Fibroblast of peridontal ligament (primary cell): ENCODE measurements around the gene C19orf81.

Experiments used
- DNase-seq: peaks from one replicate; pipeline ENCODE4 v3.0.0-alpha.2; 2010; ENCODE audit errors: extremely low read depth

C19orf81 gene

GRCh38 chr19:50679177-50680125, 30.2 kb downstream of the C19orf81 start:
- peak; percentile 41 for DNase-seq

- DNase-seq: no peak
Measured at GRCh38 chr19:50686310-50687032, 37.2 kb downstream of the C19orf81 start.

GRCh38 chr19:50688766-50689165, 39.5 kb downstream of the C19orf81 start:
- DNase-seq: no peak

DNA sequence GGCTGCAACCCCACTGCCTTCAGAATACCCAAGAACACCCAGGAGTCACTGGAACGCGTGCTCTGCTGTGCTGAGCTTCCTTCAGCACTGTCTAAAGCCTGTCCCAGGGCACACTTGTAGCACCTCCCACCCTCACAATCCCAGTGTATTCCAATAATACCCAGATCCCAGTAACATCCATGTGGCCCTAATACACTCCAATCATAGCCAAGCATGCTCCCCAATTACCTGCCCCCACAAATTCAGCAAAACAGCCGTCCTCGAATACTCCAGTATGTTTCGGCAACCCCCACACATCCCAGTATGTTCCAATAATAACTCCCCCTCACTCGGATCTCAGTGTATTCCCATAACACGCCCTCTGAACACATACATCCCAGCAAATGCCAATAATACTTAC, 41.2 kb downstream of the C19orf81 start:
- no peak for DNase-seq

DNA sequence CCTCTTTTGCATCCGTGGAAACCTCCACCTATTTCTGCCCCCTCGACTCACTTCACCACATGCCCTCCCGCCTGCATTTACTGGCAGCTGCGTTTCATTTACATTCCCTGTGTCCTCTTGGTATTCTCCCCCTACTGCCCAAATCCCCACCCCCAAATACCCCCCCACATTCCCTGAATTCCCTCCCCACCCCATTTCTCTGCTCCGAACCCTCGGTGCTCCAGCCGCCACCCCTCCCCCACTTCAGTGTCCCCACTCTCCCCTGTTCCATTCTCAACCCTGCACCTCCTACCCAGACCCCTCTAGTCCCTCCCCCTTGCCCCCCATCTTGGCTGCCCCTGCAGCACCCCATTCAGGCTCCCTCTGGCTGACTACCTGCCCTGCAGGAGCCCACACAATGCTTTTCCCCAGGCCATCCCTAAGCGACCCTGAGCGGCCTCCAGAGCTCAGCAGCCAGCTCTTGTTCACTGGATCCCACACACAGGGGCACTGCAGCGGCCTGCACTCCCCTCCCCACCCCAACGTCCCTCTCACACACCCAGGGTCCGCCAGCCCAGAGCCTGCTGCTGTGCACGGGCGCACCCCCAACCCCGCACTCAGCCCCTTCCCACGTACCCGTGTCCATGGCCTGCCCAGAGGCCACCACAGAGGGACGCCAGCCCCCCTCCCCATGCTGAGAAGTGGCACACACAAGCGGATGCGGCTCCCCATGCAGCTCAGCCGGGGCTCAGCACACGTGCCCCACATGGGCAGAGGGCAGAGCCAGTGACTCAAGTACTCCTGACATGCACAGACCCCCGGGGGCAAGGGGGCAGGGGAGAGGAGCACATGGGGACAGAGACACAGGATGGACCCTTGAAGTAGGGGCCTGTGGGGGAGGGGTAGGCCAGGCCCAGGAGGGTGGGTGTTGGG, 44.1 kb downstream of the C19orf81 start:
- no peak for DNase-seq

- no peak for DNase-seq
Measured at GRCh38 chr19:50694815-50695145, 45.5 kb downstream of the C19orf81 start.

DNA sequence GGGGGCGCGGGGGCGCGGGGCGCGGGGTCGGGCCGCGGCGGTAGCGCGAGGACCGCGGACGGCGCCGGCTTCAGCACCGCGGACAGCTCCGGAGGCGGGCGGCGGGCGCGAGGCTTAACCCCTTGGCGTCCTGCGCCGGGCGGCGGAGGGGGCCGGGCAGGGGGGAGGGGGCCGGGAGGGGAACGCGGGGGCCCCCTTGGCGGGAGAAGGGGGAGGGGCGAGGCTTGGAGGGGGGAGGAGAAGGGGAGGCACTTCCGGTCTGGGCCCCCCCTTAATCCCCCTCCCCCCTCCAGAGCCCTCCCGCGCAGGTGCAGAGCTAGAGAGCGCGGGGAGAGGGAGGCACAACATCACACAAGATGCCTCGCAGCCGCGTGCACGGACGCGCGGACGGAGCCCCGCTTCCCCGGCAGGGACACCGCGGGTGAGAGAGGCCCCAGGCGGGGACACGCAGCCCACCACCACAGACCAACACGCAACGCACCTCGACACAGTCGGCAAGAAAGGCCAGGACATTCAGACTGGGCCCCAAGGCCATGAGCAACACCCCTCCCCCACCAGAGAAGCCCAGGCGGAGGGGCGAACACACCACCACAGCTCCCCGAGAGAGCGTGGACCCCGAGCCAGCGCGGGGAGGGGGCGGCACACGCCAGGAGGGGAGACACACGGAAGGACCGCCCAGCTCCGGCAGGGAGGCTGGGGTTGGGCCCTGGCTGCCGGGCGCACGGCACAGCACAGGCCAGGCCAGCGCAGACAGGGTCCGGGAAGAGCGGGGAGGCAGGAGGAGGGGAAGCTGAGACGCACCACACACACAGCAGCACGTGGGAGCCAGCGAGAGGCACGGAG, 46.2 kb downstream of the C19orf81 start:
- DNase-seq: no peak

DNA sequence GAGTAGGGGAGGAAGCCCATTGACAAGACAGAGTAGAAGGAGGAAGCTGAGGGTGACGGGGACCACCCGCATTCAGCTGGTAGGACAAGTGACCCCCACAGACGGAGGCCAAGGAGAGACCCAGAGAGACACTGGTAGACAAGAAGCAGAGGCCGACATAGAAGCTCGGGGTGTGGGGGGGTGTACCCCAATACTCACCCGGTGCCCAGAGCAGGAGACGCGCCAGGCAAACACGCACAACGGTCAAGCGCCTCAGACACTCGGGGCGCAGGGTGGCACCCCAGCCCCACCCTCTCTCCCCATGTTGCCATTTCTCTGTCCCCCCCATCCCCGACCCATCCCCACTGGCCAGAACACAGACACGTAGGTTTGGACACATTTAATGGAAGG, 46.8 kb downstream of the C19orf81 start:
- no peak for DNase-seq

GRCh38 chr19:50697414-50698124, 48.3 kb downstream of the C19orf81 start:
- DNase-seq: no peak

GRCh38 chr19:50701367-50701985, 52.2 kb downstream of the C19orf81 start:
- no peak for DNase-seq

GRCh38 chr19:50702158-50702870, 53.1 kb downstream of the C19orf81 start:
- DNase-seq: no peak

- no peak for DNase-seq
Measured at GRCh38 chr19:50702871-50703829, 53.9 kb downstream of the C19orf81 start.

- no peak for DNase-seq
Measured at GRCh38 chr19:50703915-50704796, 54.9 kb downstream of the C19orf81 start.

GRCh38 chr19:50705422-50706019, 56.3 kb downstream of the C19orf81 start:
- DNase-seq: peak; percentile 65

- DNase-seq: no peak
Measured at GRCh38 chr19:50706387-50706786, 57.1 kb downstream of the C19orf81 start.

- no peak for DNase-seq
Measured at GRCh38 chr19:50708179-50708879, 59.1 kb downstream of the C19orf81 start.
